T-helper 1 cell treated with Interleukin-12 subunit alpha and Interleukin-12 subunit beta and Interleukin-4 antibody, amounts not matched to agents 30 ng/mL and 1 ng/mL, for 36 hours (primary cell): ENCODE measurements around the gene SELL. TPM values are rescaled to one million over a fixed set of nuclear protein-coding genes. Genes with fewer than 3 reads are reported as not detected.
"Not testable (repeated sequence)": the region's sequence is repeated elsewhere in the genome, so short reads cannot be mapped to it uniquely, and the experiment has no call there.

Source experiments
- intact Hi-C: fragments of 100-400 bp; cut with micrococcal nuclease; formaldehyde crosslinking; loops from one replicate; pipeline ENCODE4 v1.15.1; 2024
- total RNA-seq: library from RNA; stranded (reverse); gene quantifications from 2 replicates; pipeline ENCODE4 v1.2.3, GENCODE V29; 2022

The SELL gene
- total RNA-seq, 1 donor from 2014 or later = 330 TPM

GRCh38 chr1:169707912-169708604, 3.4 kb downstream of the SELL start:
- intact Hi-C loops = loop anchor here (1.0 to 2.0 kb wide), 3 partner anchors 9 to 223 kb away; partner anchors contain the start of gene SLC19A2

GRCh38 chr1:169704797-169705196, 6.6 kb downstream of the SELL start:
- intact Hi-C loops = no loop called here

GRCh38 chr1:169701261-169702005, 10.0 kb downstream of the SELL start:
- intact Hi-C loops = no loop called here

- intact Hi-C loops = loop anchor here (1.0 to 10.0 kb wide), 4 partner anchors 9 to 1765 kb away; partner anchors contain the start of genes DCAF6 and MPC2
These were observed 11.7 kb downstream of the SELL start for GRCh38 chr1:169699707-169700106.

GRCh38 chr1:169698976-169699375, 12.4 kb downstream of the SELL start:
- intact Hi-C loops = loop anchor here (1.0 to 10.0 kb wide), 4 partner anchors 9 to 1764 kb away; partner anchors contain the start of genes DCAF6 and MPC2

GRCh38 chr1:169697755-169698154, 13.7 kb downstream of the SELL start:
- intact Hi-C loops = loop anchor here (5.0 to 10.0 kb wide), 3 partner anchors 315 to 1763 kb away; partner anchors contain the start of genes DCAF6 and MPC2

- intact Hi-C loops = loop anchor here (5.0 to 10.0 kb wide), 3 partner anchors 314 to 1762 kb away; partner anchors contain the start of genes DCAF6 and MPC2
These were observed 14.9 kb downstream of the SELL start for GRCh38 chr1:169696273-169697100.

- intact Hi-C loops = loop anchor here (1.0 to 10.0 kb wide), 14 partner anchors 14 to 1760 kb away; partner anchors contain the start of genes ATP1B1, DCAF6, F5 and MPC2
These were observed 16.9 kb downstream of the SELL start for GRCh38 chr1:169694304-169695075.

GRCh38 chr1:169692756-169693460, 18.5 kb downstream of the SELL start:
- intact Hi-C loops = loop anchor here (1.0 to 10.0 kb wide), 9 partner anchors 13 to 1758 kb away; partner anchors contain the start of genes ATP1B1, DCAF6, MPC2 and SCYL3

- intact Hi-C loops = loop anchor here (5.0 to 10.0 kb wide), 7 partner anchors 33 to 1756 kb away; partner anchors contain the start of genes ATP1B1, DCAF6, MPC2 and SCYL3
These were observed 20.9 kb downstream of the SELL start for GRCh38 chr1:169690489-169690888.

GRCh38 chr1:169689395-169689794, 22.0 kb downstream of the SELL start:
- intact Hi-C loops = no loop called here

- intact Hi-C loops = not testable (repeated sequence)
These were observed 23.0 kb downstream of the SELL start for GRCh38 chr1:169688377-169688776.

GRCh38 chr1:169683661-169684060, 27.8 kb downstream of the SELL start:
- intact Hi-C loops = no loop called here

GRCh38 chr1:169683168-169683567, 28.3 kb downstream of the SELL start:
- intact Hi-C loops = not testable (repeated sequence)

- intact Hi-C loops = no loop called here
These were observed 29.3 kb downstream of the SELL start for GRCh38 chr1:169682071-169682470.

- intact Hi-C loops = no loop called here
These were observed 30.3 kb downstream of the SELL start for GRCh38 chr1:169681140-169681539.

GRCh38 chr1:169680377-169681019, 30.9 kb downstream of the SELL start:
- intact Hi-C loops = loop anchor here (1.0 kb wide), 1 partner anchor 13 kb away; no protein-coding TSS in a partner anchor

- intact Hi-C loops = loop anchor here (1.0 kb wide), 1 partner anchor 14 kb away; no protein-coding TSS in a partner anchor
These were observed 31.7 kb downstream of the SELL start for GRCh38 chr1:169679692-169680091.

GRCh38 chr1:169676001-169676400, 35.4 kb downstream of the SELL start:
- intact Hi-C loops = no loop called here
